Lower lobe of right lung (tissue), 2 donors: ENCODE data around the gene MARCKS. TPM values are rescaled to one million over a fixed set of nuclear protein-coding genes. Genes with fewer than 3 reads are reported as not detected.

ENCODE experiments used
- ATAC-seq, 2 donors: fragments of 200-7000 bp; cut with Tn5 transposase; one replicate each; pipeline ENCODE4 v1.9.1; 2020 to 2022; ENCODE audit warnings: mild to moderate bottlenecking in 2 of 2, moderate library complexity in 2 of 2
- DNase-seq: peaks from one replicate; pipeline ENCODE4 v3.0.0-alpha.2; 2020
- H3K27ac ChIP-seq: fragments of 200-600 bp; one replicate; pipeline ENCODE4 v1.8.0; 2022
- H3K27me3 ChIP-seq: fragments of 200-600 bp; one replicate; pipeline ENCODE4 v1.8.0; 2022; ENCODE audit warnings: low read depth
- H3K36me3 ChIP-seq: fragments of 200-600 bp; one replicate; pipeline ENCODE4 v1.8.0; 2022; ENCODE audit warnings: mild to moderate bottlenecking
- H3K4me1 ChIP-seq: fragments of 200-600 bp; one replicate; pipeline ENCODE4 v1.8.0; 2022
- H3K4me3 ChIP-seq: fragments of 200-600 bp; one replicate; pipeline ENCODE4 v1.8.0; 2022; ENCODE audit warnings: mild to moderate bottlenecking
- H3K9me3 ChIP-seq: fragments of 200-600 bp; one replicate; pipeline ENCODE4 v1.8.0; 2022
- intact Hi-C: fragments of 100-400 bp; cut with DNase I; formaldehyde crosslinking; loops from one replicate; pipeline ENCODE4 v1.11.0; 2022
- total RNA-seq: library from RNA; stranded (reverse); fragmentation: NEBNext Ultra II Directional; extraction: Animal tissue kit (Norgen Biotek cat#: 25700); gene quantifications from one replicate; pipeline ENCODE4 v1.2.1, GENCODE V29; 2021
- TF ChIP-seq, protein P1 (sequence below): fragments of 200-600 bp; IDR thresholded peaks from one replicate; pipeline ENCODE4 v1.8.0; 2022; ENCODE audit warnings: antibody characterized with exemption, mild to moderate bottlenecking
- donor health status: DM: no; HTN: yes; CAD: no; lungs with severe emphysema.

The MARCKS gene
- total RNA-seq, 1 donor from 2014 or later = 62.1 TPM

DNA sequence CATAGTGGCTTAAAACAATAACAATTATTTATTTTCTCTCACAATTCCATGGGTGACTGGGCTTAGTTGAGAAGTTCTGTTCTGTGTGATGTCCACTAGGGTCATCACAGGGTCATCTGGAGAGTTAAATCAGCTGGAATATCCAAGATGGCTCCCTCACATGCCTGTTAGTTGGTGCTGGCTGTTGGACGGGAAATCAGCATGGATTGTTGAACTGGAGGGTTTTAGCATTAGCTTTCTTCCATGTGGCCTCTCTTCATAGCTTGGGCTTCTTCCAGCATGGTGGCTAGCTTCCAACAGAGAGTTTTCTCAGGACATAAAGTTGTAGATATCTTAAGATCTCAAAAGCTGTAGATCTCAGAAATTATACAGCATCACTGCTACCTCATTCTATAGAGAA is 19.6 kb downstream of the MARCKS start:
- H3K36me3 ChIP-seq = no peaks in the 10 kb centered on the region
- intact Hi-C loops = no loop called here
- TF ChIP-seq, protein P1, sequence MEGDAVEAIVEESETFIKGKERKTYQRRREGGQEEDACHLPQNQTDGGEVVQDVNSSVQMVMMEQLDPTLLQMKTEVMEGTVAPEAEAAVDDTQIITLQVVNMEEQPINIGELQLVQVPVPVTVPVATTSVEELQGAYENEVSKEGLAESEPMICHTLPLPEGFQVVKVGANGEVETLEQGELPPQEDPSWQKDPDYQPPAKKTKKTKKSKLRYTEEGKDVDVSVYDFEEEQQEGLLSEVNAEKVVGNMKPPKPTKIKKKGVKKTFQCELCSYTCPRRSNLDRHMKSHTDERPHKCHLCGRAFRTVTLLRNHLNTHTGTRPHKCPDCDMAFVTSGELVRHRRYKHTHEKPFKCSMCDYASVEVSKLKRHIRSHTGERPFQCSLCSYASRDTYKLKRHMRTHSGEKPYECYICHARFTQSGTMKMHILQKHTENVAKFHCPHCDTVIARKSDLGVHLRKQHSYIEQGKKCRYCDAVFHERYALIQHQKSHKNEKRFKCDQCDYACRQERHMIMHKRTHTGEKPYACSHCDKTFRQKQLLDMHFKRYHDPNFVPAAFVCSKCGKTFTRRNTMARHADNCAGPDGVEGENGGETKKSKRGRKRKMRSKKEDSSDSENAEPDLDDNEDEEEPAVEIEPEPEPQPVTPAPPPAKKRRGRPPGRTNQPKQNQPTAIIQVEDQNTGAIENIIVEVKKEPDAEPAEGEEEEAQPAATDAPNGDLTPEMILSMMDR = no peak
- H3K4me1 ChIP-seq = no peaks in the 10 kb centered on the region
- DNase-seq (no peak), ATAC-seq (no peak)
- no peaks in the 10 kb centered on the region for H3K9me3 ChIP-seq
- no peaks in the 10 kb centered on the region for H3K27me3 ChIP-seq
- H3K4me3 ChIP-seq = no peak overlapping the region
- H3K27ac ChIP-seq = no peak overlapping the region

DNA sequence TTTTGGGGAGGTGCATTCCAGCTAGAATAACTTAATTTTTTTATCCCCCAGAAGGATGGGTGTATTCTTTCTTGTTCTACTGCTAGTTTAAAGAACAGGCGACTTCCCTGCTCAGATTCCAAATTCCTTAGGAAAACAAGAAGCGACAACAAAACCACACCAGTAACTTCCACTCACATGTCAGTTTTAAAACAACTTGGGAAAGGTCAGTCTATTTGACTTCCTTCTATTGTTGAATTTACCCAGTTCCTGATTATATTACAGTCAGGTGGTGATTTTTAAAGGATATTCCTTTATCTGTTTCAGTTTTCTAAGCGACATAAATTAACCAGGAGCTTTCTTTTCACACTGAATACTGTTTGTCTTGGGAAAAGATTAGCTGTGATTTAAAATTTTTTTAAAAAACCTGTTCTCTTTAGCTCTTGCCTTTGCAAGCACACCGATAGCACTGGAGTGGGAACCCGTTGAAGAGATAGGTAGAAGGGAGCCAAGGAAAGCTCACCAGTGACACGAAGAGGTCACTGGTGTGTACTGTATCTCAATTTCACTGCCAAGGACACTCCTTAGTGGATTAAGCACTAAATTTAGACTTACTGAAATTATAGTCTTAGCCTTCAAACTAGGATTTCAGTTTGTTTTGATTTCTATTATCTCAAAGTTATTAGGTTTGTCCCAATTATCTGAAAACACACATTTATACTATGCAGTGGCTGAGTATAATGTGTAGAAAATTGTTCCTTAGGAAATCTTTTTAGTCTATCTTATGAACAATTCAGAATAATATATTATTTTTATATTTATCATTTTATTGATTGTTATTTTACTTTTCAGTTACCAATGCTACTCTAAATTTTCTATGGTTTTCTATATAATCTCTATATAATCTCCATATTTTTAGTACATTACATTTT is 22.3 kb downstream of the MARCKS start:
- no peaks in the 10 kb centered on the region for H3K9me3 ChIP-seq
- no peaks in the 10 kb centered on the region for H3K27me3 ChIP-seq
- no peak overlapping the region for H3K27ac ChIP-seq
- peak; percentile 85 to 93 for ATAC-seq
- H3K4me1 ChIP-seq = no peaks in the 10 kb centered on the region
- DNase-seq = no peak
- TF ChIP-seq, protein P1 = peak; percentile 60
- intact Hi-C loops = no loop called here
- H3K4me3 ChIP-seq = peak overlapping the region; percentile 17
- no peaks in the 10 kb centered on the region for H3K36me3 ChIP-seq

DNA sequence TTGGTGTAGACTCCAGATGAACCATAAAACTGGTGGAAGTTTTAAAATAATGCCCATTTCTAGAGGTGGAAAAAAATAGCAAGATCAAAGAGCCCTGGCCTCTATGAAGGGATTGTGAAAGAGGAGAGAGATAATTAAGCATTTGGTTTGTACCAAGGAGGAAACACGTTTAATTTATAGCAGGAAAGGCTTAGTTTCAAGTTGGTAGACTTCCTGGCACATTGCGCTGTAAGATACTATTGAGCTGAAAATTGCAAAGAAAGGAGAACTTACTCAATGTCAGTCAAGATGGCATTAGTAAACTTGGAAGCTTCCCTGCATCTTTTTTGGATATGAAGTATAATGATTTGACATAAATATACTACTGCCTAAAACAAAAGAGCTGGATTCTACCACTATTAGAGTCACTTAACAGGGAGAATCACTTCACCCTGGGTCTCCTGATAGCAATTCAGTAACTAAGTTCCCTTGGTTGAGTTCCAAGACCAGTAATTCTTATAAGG is 24.4 kb downstream of the MARCKS start:
- no peak for DNase-seq
- H3K9me3 ChIP-seq = no peaks in the 10 kb centered on the region
- H3K36me3 ChIP-seq = no peaks in the 10 kb centered on the region
- no peak overlapping the region for H3K4me3 ChIP-seq
- no peaks in the 10 kb centered on the region for H3K4me1 ChIP-seq
- H3K27ac ChIP-seq = no peak overlapping the region
- ATAC-seq = no peak
- H3K27me3 ChIP-seq = no peaks in the 10 kb centered on the region
- intact Hi-C loops = no loop called here
- TF ChIP-seq, protein P1 = no peak

DNA sequence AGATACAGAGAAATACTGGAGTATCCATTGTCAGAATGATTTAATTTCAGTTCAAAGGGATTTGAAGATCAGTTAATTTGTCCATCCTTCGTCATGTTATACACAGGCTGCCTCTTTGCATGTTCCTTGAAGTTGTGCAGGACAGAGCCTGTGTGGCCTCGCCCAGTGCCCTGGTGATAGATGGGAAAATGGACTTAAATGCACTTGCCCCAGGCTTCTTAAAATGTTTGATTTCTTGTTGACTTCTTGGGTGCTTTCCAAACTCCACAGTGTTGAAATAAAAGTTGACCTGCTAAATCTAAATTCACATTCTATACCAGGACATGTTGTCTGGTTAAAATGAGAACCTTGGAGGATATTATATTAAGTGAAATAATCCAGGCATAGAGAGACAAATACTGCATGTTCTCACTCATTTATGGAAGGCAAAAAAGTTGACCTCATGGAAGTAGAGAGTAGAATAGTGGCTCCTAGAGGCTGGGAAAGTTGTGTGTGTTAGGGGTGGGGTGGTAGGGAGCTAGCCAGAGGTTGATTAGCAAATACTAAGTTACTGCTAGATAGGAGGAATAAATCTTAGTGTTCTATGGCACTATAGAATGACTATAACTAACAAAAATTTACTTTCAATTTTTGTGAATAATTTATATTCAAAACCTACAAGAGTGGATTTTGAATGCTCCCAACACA is 25.3 kb downstream of the MARCKS start:
- H3K27me3 ChIP-seq = no peaks in the 10 kb centered on the region
- no peaks in the 10 kb centered on the region for H3K4me1 ChIP-seq
- no peak overlapping the region for H3K27ac ChIP-seq
- TF ChIP-seq, protein P1 = no peak
- H3K36me3 ChIP-seq = no peaks in the 10 kb centered on the region
- ATAC-seq (peak; percentile 49 to 60), DNase-seq (no peak)
- H3K4me3 ChIP-seq = no peak overlapping the region
- intact Hi-C loops = no loop called here
- no peaks in the 10 kb centered on the region for H3K9me3 ChIP-seq

DNA sequence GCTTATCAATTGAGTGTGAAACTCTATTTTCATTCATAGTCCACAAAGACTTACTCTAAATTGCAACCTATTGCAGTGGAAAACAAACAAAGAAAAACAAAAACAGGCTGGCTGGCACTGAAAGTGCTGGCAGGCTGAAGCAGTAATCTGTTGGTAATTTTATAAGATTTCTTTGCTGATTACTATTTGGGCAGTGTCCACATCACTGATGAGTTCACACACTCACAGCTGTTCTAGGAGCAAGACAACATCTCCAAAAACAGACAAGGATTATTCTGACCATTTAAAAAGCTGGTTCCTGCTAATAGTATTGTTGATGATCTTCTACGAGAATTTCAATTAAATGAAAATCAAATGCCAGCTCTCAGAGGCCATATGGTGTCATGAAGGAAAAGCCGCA is 26.9 kb downstream of the MARCKS start:
- Histone ChIP-seq H3K4me1 (no peaks in the 10 kb centered on the region), H3K27me3 (no peaks in the 10 kb centered on the region), H3K27ac (no peak overlapping the region), H3K9me3 (no peaks in the 10 kb centered on the region), H3K4me3 (no peak overlapping the region), H3K36me3 (no peaks in the 10 kb centered on the region)
- ATAC-seq (no peak), DNase-seq (no peak)
- intact Hi-C loops = no loop called here
- TF ChIP-seq, protein P1 = no peak
